Measurements from ENCODE around the gene DPY30.

The DPY30 gene

DNA sequence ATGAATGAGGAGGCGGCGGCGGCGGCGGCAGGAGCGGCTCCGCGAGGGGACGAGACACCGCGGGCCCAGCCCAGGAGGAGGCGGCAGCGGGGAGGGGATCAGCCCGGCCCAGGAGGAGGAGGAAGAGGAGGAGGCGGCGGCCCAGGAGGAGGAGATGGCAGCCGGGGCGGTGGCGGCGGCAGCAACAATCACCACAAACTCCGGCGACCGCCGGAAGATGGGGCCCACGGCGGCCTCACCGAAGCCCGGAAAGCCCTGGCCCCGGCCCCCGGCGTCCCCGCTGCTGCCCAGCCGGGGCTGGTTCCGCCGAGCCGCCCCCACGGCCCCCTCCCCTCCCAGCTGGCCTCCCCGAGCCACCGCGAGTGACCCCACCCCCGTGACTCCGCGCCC is 29.3 kb downstream of the DPY30 start:
- peak in 21 of 58 donors; percentile 28 to 78 (median 70) for DNase-seq

DNA sequence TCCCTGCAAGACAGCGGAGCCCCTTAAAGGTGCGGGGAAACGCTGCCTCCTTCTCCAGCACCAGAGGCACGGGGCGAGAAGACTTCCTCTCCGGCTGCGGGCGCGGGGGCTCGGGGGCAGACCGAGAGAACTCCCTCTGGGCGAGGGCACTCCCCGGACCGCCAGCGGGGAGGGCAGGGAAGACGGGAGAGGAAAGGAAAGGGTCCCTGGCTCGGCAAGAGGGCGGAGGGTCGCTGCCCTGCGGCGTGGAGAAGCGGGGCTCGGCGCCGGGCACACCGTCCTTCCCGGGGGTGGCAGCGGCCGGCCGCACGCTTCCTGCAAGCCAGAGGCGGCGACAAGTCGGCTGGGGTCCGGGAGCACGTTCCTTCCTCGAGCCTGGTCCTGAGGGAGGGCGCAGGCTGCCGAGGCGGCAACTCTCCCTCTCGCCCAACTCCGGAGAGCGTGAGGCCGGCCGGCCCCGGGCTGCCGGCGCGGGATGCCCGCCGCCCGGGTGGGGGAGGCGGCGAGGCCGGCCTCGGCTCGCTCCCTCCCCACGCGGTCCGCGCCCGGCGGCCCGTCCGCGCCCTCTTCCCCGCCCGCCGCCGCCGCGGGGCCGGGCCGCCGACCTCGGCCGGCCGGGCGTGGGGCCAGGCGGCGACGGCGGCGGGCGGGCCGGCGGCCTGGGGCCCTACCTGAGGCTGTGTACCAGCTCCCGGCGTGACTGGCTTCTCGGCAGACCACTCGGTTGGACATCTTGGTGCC is 29.9 kb downstream of the DPY30 start:
- peak in 38 of 58 donors; percentile 8 to 64 (median 32) for DNase-seq

DNA sequence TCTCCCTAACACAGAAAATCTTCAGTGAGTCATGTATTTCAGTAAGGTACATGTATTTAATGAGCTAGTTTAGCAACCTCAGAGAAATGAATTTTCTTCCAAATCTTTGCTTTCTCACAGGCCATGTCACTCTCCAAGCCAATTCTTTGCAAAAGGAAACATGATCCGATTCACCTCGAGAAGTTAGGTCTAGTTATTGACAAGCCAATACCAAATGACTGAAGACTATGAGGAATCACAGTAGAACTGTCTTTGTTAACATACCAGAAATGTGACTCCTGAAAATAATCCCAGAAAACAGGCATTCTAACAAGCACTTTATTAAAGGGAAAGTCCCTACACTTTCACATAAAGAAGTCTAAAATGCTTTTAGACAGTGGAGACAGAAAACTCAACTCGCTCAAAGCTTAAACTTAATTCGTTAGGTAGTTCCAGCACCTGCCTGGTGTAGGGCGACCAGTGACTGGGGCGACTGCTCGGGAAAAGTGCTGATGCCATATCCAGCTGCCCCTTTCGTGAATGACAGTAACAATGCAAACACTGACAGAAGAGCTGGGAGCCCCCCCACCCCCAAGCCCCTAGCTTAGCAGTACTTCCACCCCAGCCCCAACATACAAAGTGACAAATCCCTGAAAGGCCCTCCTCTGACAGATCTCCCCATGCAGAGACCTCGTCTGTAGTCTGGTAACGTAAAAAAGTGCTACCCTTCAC is 30.6 kb downstream of the DPY30 start:
- DNase-seq, result peak in 12 of 58 donors; percentile 4 to 47 (median 30)

DNA sequence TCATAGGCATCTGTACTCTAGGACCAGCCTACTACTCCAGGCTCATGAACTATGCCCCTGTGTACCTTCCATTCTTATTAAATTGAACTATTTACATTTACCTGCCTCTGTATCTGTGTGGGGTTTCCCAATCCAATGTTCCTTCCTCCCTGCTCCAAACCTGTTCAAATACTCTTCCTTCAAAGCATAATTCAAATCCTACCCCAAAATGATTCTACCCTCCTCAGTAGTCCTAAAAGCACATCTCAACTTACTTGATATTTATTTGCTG is 32.5 kb downstream of the DPY30 start:
- DNase-seq, result no peak

DNA sequence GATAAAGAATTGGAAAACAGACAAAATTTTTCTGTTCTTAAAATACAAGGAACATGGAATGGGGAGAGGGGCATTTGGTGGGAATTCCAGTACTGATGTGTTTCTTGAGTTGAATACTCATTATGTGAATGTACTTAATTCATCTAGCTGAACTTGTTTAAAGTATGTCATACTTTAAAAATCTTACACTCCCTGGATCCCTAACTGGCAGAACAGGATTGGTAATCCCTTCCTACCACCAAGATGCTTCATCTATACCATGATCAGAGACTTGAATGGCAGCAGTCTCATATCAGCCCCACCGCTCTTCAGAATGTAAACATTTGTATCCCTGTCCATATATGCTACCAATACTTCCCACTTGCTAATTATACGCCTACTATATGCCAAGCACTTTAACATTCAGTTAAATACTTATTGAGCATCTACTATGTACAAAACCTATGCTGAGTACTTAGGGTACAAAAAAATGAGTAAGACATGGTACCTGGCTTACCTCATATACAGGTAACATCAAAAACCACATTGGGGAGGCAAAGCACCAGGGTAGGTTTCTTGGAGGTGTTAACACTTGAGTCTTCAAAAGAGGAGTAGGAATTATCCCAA is 34.1 kb downstream of the DPY30 start:
- DNase-seq, result no peak

DNA sequence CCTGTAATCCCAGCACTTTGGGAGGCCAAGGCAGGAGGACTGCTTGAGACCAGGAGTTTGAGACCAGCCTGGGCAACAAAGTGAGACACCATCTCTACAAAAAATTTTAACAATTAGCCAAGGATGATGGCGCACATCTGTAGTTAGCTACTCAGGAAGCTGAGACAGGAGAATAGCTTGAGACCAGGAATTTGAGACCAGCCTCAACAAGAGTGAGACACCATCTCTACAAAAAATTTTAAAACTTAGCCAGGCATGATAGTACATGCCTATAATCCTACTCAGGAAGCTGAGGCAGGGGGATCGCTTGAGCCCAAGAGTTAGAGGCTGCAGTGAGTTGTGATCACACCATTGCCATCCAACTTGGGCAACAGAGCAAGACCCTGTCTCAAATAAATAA is 35.8 kb downstream of the DPY30 start:
- DNase-seq, result no peak

DNA sequence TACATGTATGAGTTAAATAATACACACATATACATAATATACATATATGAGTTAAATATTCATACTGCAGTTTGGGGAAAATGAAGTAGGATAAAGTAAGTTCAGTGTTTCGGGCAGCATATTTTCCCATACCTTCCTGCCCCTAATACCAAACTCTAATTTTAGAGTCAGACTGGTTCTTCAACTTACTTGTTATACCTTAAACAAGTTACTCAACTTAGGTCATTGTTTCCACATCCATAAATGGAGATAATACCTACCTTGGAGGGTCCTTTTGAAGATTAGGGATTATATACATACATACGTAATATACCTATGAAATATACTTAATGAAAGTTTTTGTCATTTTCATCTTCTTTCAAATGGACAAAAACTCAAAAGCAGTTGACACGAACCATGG is 37.2 kb downstream of the DPY30 start:
- DNase-seq, result no peak

DNA sequence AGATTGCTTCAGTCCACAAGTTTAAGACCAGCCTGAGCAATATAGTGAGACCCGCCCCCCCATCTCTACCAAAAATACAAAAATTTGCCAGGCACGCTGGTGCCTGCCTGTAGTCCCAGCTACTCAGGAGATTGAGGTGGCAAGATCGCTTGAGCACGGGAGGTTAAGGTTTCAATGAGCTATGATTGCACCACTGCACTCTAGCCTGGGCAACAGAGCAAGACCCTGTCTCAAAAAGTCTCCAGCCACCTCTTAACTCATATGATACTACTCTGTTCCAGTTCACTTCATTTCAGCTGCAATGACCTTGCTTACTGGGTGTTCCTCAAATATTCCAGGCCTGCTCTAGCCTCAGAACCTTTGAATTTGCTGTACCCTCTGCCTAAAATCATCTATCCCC is 40.2 kb downstream of the DPY30 start:
- no peak for DNase-seq

DNA sequence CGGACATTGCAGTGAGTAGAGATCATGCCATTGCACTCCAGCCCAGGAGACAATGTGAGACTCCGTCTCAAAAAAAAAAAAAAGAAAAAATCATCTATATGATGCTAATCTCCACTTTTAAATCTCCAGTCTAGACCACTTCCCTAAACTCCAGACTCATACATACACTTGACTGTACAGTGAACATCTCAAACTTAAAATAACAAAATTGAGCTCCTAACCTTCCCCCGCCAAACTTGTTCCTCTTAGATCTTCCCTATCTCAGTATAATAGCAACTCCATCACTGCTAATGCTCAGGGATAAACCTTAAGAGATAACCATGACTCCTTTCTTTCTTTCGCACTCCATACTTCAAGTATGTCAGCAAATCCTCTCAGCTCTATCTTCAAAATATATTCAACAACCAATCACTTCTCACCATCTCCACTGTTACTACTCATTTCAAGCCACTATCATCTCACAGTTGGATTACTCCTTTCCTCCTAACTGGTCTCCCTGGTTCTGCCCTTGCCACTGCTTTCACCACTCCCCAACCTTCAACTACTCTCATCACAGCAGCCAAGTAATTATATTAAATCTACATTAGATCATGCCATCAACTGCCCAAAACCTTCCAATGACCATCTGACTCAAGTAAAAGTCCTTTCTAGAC is 40.7 kb downstream of the DPY30 start:
- no peak for DNase-seq

DNA sequence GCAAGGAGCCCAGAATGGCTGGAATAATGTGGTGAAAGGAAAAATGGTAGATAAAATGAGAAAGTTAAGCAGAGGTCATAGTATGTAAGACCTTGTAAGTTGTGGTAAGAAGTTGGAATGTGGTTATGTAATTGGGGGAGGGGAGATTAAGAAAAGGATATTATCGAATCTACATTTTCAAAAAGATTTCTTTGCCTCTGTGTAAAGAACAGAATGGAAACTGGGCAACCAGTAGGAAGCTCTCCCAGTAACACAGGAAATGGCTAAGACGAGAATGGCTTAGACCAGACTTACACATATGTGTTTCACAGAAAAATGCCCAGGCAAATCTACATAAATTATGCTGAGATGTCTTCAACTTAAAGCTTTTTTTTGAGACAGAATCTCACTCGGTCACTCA is 42.0 kb downstream of the DPY30 start:
- no peak for DNase-seq

DNA sequence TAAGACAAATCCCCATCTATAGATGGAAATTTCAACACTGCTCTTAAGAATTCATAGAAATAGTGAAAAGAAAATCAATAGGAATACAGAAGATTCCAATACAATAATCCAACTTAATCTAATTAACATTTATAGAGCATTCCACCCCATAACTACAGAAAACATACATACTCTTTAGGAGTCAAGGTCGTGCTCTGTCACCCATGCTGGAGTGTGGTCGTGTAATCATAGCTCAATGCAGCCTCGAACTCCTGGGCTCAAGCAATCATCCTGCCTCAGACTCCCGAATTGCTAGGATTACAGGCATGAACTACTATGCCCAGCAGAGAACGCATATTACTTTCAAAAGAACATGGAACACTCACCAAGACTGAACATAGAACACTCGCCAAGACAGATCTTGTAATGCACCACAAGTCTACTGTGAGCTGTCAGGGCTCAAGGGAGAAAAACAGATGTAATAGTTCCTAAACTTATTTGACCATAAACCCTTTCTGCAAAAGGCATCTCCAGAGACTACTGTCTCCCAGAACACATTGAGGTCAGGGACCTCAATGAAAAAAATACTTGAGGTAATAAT is 42.9 kb downstream of the DPY30 start:
- no peak for DNase-seq

DNA sequence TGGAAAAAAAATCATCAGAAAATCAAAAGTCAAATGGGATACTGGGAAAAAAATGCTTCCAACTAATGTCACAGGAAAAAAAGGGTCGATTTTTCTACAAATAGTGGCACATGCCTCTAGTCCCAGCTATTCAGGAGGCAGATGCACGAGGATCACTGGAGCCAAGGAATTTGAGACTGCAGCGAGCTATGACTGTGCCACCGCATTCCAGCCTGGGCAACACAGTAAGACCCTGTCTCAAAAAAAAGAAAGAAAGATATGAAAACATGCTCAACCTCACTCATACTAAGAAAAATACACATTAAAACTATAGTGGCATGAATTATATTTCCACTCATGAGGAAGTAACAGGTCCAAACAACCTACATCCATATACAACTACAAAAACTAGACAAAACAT is 46.7 kb downstream of the DPY30 start:
- DNase-seq, result no peak

DNA sequence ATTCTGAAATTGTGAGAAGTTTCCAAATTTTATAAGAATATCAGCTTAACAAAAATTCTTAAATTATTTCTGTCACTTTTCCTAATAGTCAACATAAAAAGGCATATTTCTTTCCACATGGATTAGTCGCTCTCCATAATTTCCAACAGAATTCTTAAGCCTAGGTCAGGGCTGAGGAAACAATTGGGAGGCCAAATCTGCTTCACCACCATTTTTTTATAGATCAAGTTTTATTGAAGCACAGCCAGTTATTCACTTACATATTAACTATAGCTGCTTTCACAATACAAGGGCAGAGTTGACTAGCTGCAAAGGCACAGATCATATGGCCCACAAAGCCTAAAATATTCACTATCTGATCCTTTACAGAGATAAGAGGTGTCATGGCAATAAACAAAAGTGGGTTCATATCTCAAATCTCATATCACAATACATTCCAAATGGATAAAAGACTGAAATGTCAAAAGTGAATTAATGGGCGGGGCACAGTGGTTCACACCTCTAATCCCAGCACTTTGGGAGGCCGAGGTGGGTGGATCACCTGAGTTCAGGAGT is 47.5 kb downstream of the DPY30 start:
- no peak for DNase-seq

DNA sequence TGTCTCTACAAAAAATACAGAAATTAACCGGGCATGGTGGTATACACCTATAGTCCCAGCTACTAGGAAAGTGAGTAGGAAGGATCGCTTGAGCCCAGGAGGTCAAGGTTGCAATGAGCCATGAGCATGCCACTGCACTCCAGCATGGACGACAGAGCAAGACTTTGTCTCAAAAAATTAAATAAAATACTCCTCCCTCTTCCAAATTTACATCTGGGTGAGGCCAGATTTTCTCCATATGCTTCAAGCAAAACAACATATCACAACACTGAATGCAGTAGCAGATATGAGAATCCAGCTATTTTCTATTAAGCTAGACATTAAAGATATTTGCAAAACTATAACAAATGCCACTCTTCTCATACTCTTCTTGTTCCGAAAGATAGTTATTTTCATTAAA is 49.7 kb downstream of the DPY30 start:
- no peak for DNase-seq

DNA sequence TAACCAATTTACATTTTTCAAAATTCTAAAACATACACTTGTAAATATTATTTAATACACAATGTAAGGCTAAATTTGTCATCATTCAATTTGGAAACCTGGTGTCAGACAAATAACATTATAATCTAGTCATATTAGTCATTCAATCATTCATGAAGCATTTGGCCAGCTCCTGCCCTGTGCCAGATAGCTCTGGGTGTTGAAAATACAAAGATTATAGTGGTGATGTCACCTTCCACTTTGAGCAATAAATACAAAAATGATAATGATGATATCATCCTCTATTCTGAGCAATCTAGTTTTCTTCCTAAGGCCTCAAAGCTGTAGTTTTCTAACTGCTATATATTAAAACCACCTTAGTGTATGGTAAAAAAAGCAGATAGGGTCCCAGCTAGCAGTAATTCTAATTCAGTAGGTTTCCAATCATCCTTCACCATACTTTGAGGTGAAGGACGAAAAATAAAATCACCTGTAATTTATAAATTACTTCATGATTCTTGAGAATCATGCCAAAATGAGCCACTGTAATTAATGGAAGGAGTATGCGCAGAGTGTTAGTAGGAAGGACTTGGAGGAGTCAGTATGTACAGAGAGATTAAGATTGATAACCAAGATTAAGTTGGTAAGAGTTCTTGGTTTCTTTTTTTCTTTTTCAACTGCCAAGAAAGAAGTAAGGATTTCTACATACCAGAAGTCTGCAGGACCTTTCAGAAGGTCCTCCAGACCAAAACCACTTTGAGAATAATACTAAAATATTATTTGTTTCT is 52.0 kb downstream of the DPY30 start:
- no peak for DNase-seq

DNA sequence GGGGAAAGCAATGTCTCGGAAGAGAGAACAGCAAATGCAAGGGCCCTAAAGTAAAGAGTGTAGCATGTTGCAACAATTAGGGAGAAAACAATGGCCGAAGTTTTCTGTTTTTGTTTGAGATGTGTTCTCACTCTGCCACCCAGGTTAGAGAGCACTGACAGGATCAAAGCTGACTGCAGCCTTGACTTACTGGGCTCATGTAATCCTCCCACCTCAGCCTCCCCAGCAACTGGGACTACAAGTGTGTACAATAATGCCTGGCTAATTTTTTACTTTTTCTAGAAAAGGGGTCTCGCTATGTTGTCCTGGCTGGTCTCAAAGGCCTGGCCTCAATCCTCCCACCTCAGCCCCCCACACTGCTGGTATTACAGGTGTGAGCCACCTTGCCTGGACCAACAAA is 52.7 kb downstream of the DPY30 start:
- DNase-seq, result no peak

DNA sequence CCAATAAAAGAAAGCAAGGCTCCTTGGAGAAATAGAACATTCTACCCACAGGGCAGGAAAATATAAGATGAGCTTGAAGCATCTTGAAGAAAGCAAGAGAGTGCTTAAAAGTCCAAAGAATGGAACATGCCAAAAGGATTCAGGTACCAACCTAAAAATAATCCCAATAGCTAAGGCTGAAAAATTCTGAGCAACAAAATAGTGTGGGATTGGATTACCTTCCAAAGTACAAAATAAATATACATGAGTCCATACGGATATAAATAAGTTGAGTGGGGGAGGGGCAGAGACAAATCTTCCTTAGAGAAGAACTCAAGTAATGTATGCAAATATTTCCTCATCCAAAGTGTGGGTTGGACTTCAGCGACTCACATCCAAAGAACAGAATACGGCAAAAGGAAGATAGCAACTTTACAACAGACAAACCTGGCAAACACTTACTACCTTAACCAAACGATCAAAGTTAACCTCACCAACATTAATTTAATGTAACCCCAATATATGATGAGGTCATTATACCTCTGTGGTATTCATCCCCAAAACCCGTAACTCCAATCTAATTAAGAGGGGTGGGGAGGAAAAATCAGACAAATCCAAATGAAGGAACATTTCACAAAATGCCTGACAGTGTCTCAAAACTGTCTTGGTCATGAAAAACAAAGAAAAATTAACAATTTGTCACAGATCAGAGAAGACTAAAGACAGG is 55.7 kb downstream of the DPY30 start:
- no peak for DNase-seq

DNA sequence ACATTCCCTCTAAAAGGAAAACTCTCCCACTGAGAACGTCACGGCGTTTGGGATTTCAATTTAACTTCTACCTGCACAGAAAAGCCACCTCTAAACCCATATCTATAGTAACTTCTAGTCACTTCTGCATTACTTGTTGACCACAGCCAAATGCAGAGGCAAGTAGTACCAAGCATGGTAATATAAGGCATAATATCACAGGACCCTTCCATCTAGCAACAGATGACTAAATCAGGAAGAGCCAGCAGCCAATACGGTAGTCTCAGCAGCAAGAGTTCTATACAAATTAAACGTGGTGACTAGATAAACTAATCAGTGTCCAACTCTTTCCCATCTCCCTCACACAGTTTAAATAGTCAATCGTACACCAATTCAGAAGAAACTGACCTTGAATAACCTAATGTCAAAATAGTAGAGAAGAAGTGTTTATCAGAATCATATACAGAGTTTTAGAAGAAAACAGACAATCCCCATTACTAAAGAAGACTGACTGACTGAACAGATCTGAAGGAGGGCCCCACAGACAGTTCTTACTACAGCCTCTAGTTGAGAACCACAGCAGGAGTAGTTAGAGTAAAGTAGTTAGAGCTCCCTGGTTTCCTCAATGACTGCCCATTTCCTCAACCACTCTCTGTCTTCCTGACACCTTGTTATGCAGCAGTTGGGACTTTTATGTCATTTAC is 58.8 kb downstream of the DPY30 start:
- DNase-seq, result no peak

DNA sequence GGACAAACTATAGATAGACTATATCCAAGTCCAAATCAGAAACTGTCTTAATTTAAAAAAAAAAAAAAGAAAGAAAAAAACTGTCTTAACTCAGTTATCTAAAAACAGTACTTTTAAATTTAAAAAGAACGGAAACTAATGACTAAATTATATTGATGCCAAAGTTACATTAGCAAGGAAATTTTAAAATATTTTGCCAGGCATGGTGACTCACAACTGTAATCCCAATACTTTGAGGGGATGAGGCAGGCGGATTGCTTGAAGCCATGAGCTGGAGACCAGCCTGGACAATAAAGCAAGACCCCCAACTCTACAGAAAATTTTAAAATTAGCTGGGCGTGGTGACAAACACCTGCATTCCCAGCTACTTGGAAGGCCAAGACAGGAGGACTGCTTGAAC is 59.6 kb downstream of the DPY30 start:
- no peak for DNase-seq

DNA sequence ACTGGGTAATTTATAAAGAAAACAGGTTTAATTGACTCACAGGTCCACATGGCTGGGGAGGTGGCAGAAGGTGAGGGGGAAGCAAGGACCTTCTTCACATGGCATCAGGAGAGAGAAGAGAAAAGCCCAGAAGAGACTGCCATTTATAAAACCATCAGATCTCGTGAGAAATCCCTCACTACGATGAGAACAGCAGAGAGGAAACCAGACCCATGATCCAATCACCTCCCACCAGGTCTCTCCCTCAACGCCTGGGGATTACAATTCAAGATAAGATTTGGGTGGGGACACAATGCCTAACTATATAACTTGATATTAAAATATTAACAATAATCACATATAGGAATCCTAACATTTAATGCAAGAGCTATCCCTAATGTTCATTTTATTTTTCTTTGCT is 60.6 kb downstream of the DPY30 start:
- DNase-seq, result no peak
